ENCODE results near the gene DPM2. TPM values are rescaled to one million over a fixed set of nuclear protein-coding genes. Genes with fewer than 3 reads are reported as not detected.

The DPM2 gene
- total RNA-seq, 2 donors from 2014 or later = 26.0 to 49.8 TPM

- H3K36me3 Mint-ChIP-seq = no peaks in the 10 kb centered on the region
- H3K27ac Mint-ChIP-seq = peak overlapping the region; percentile 22 to 72
- no peaks in the 10 kb centered on the region for H3K9me3 Mint-ChIP-seq
- DNase-seq (ENCODE audit: low spot score in 2 of 2) (no peak), ATAC-seq (no peak)
These were observed 16.9 kb downstream of the DPM2 start for GRCh38 chr9:127920794-127921193.

GRCh38 chr9:127919253-127919815 is 18.3 kb downstream of the DPM2 start:
- Mint-ChIP-seq H3K36me3 (no peaks in the 10 kb centered on the region), H3K27ac (peak overlapping the region in 1 of 2 donors; percentile 42), H3K9me3 (no peaks in the 10 kb centered on the region)
- ATAC-seq (peak in 1 of 2 donors; percentile 35), DNase-seq (ENCODE audit: low spot score in 2 of 2) (no peak)

GRCh38 chr9:127918183-127919107 is 19.2 kb downstream of the DPM2 start:
- peak overlapping the region; percentile 42 to 68 for H3K27ac Mint-ChIP-seq
- no peaks in the 10 kb centered on the region for H3K9me3 Mint-ChIP-seq
- DNase-seq (ENCODE audit: low spot score in 2 of 2) (no peak), ATAC-seq (no peak)
- H3K36me3 Mint-ChIP-seq = no peaks in the 10 kb centered on the region

GRCh38 chr9:127917603-127918002 is 20.1 kb downstream of the DPM2 start:
- DNase-seq (ENCODE audit: low spot score in 2 of 2) = no peak
- no peak for ATAC-seq
- Mint-ChIP-seq H3K9me3 (no peaks in the 10 kb centered on the region), H3K36me3 (no peaks in the 10 kb centered on the region), H3K27ac (peak overlapping the region in 1 of 2 donors; percentile 57)

- ATAC-seq = peak; percentile 91 to 94
- H3K27ac Mint-ChIP-seq = peak within 1 kb of the TSS; percentile 57 to 82
- DNase-seq (ENCODE audit: low spot score in 2 of 2) = peak; percentile 94 to 95
- no peaks in the 10 kb centered on the region for H3K36me3 Mint-ChIP-seq
- H3K9me3 Mint-ChIP-seq = no peaks in the 10 kb centered on the region
These were observed 20.7 kb downstream of the DPM2 start, which contains the start of gene ST6GALNAC4 for GRCh38 chr9:127916720-127917581. TSS of gene ST6GALNAC4 (minus strand) at chr9:127917041. CDS start at chr9:127916419, 622 bp downstream.

- Mint-ChIP-seq H3K27ac (peak overlapping the region; percentile 57 to 82), H3K9me3 (no peaks in the 10 kb centered on the region), H3K36me3 (no peaks in the 10 kb centered on the region)
- ATAC-seq (peak in 1 of 2 donors; percentile 0), DNase-seq (ENCODE audit: low spot score in 2 of 2) (no peak)
These were observed 21.6 kb downstream of the DPM2 start for GRCh38 chr9:127915801-127916719.

- Mint-ChIP-seq H3K27ac (peak overlapping the region; percentile 36 to 57), H3K36me3 (no peaks in the 10 kb centered on the region), H3K9me3 (no peaks in the 10 kb centered on the region)
- ATAC-seq = no peak
- no peak for DNase-seq (ENCODE audit: low spot score in 2 of 2)
These were observed 22.3 kb downstream of the DPM2 start for GRCh38 chr9:127915325-127915752.

- Mint-ChIP-seq H3K9me3 (no peaks in the 10 kb centered on the region), H3K36me3 (no peaks in the 10 kb centered on the region)
These were observed 24.0 kb downstream of the DPM2 start for GRCh38 chr9:127913682-127914081.

GRCh38 chr9:127912882-127913281 is 24.8 kb downstream of the DPM2 start:
- H3K9me3 Mint-ChIP-seq = no peaks in the 10 kb centered on the region
- H3K27ac Mint-ChIP-seq = peak overlapping the region; percentile 56 to 74
- no peak for ATAC-seq
- DNase-seq (ENCODE audit: low spot score in 2 of 2) = no peak
- H3K36me3 Mint-ChIP-seq = no peaks in the 10 kb centered on the region

More at GRCh38 chr9:127913682-127914081, 24.0 kb downstream of the DPM2 start:
- DNase-seq (ENCODE audit: low spot score in 2 of 2) (no peak), ATAC-seq (no peak)
- H3K27ac Mint-ChIP-seq = peak overlapping the region in 1 of 2 donors; percentile 88

- Mint-ChIP-seq H3K27ac (peak overlapping the region; percentile 75 to 79), H3K36me3 (no peaks in the 10 kb centered on the region), H3K9me3 (no peaks in the 10 kb centered on the region)
- DNase-seq (ENCODE audit: low spot score in 2 of 2) (no peak), ATAC-seq (no peak)
These were observed 25.4 kb downstream of the DPM2 start for GRCh38 chr9:127912296-127912695.

GRCh38 chr9:127910613-127911205 is 26.9 kb downstream of the DPM2 start:
- H3K27ac Mint-ChIP-seq = peak overlapping the region; percentile 75 to 84
- no peak for DNase-seq (ENCODE audit: low spot score in 2 of 2)
- no peak for ATAC-seq
- H3K9me3 Mint-ChIP-seq = no peaks in the 10 kb centered on the region
- H3K36me3 Mint-ChIP-seq = no peaks in the 10 kb centered on the region

- no peak for ATAC-seq
- peak overlapping the region in 1 of 2 donors; percentile 74 for H3K27ac Mint-ChIP-seq
- H3K36me3 Mint-ChIP-seq = peaks cover 0 to 5% of the 10 kb centered on the region in 2 donors
- no peak for DNase-seq (ENCODE audit: low spot score in 2 of 2)
- no peaks in the 10 kb centered on the region for H3K9me3 Mint-ChIP-seq
These were observed 27.8 kb downstream of the DPM2 start for GRCh38 chr9:127909839-127910273.

- Mint-ChIP-seq H3K27ac (no peak overlapping the region), H3K9me3 (no peaks in the 10 kb centered on the region), H3K36me3 (peaks cover 6 to 16% of the 10 kb centered on the region in 2 donors)
- no peak for DNase-seq (ENCODE audit: low spot score in 2 of 2)
- ATAC-seq = no peak
These were observed 29.1 kb downstream of the DPM2 start for GRCh38 chr9:127908660-127908926.

GRCh38 chr9:127907867-127908659 is 29.6 kb downstream of the DPM2 start:
- H3K27ac Mint-ChIP-seq = no peak overlapping the region
- ATAC-seq (no peak), DNase-seq (ENCODE audit: low spot score in 2 of 2) (no peak)
- H3K9me3 Mint-ChIP-seq = no peaks in the 10 kb centered on the region
- H3K36me3 Mint-ChIP-seq = peaks cover 6 to 17% of the 10 kb centered on the region in 2 donors

GRCh38 chr9:127905788-127906191 is 31.9 kb downstream of the DPM2 start:
- Mint-ChIP-seq H3K27ac (peak overlapping the region; percentile 94 to 99), H3K36me3 (peaks cover 6 to 17% of the 10 kb centered on the region in 2 donors), H3K9me3 (no peaks in the 10 kb centered on the region)
- DNase-seq (ENCODE audit: low spot score in 2 of 2) = no peak
- peak; percentile 26 to 53 for ATAC-seq
